Stimulated activated naive CD8-positive, alpha-beta T cell treated with anti-CD3 and anti-CD28 coated beads, Interleukin-15, amount 100 ng/mL, for 72 hours (primary cell): ENCODE results near the gene CHPF2.

Experiments
- ATAC-seq: fragments of 150-1000 bp; cut with Tn5 transposase; 2 replicates; pipeline ENCODE4 v1.10.0; 2021; ENCODE audit warnings: mild to moderate bottlenecking, moderate library complexity
- DNase-seq, 2 donors: peaks; one replicate each; pipeline ENCODE4 v3.0.0; 2021 to 2022
- H3K27ac Mint-ChIP-seq, 2 donors: one replicate each; pipeline ENCODE4 v1.8.0; 2022; ENCODE audit warnings: mild to moderate bottlenecking in 2 of 2, mixed read lengths in 2 of 2, moderate library complexity in 2 of 2
- H3K27me3 Mint-ChIP-seq: one replicate; pipeline ENCODE4 v1.8.0; 2022; ENCODE audit warnings: mixed read lengths
- H3K4me1 Mint-ChIP-seq: one replicate; pipeline ENCODE4 v1.8.0; 2022; ENCODE audit warnings: mild to moderate bottlenecking, mixed read lengths
- H3K4me3 Mint-ChIP-seq, 2 donors: one replicate each; pipeline ENCODE4 v1.8.0; 2022; ENCODE audit warnings: mild to moderate bottlenecking in 2 of 2, mixed read lengths in 2 of 2, moderate library complexity in 1 of 2
- H3K9me3 Mint-ChIP-seq, 2 donors: one replicate each; pipeline ENCODE4 v1.8.0; 2022; ENCODE audit warnings: mixed read lengths in 2 of 2

The CHPF2 gene

GRCh38 chr7:151255390-151255789, 23.1 kb downstream of the CHPF2 start:
- peaks cover 17% of the 10 kb centered on the region for H3K4me1 Mint-ChIP-seq
- H3K9me3 Mint-ChIP-seq: no peaks in the 10 kb centered on the region
- peaks cover 19% of the 10 kb centered on the region for H3K27me3 Mint-ChIP-seq
- DNase-seq (no peak), ATAC-seq (no peak)
- H3K27ac Mint-ChIP-seq: peak overlapping the region in 1 of 2 donors; percentile 89
- no peak overlapping the region for H3K4me3 Mint-ChIP-seq

- Mint-ChIP-seq H3K9me3 (no peaks in the 10 kb centered on the region), H3K27me3 (peaks cover 10% of the 10 kb centered on the region), H3K4me1 (peaks cover 6% of the 10 kb centered on the region), H3K4me3 (no peak overlapping the region), H3K27ac (no peak overlapping the region)
- ATAC-seq (no peak), DNase-seq (no peak)
These were observed 24.2 kb downstream of the CHPF2 start for GRCh38 chr7:151256410-151257045.

- H3K9me3 Mint-ChIP-seq: no peaks in the 10 kb centered on the region
- no peaks in the 10 kb centered on the region for H3K27me3 Mint-ChIP-seq
- H3K27ac Mint-ChIP-seq: peak overlapping the region in 1 of 2 donors; percentile 9
- no peak for DNase-seq
- no peaks in the 10 kb centered on the region for H3K4me1 Mint-ChIP-seq
- no peak overlapping the region for H3K4me3 Mint-ChIP-seq
- ATAC-seq: no peak
These were observed 25.7 kb downstream of the CHPF2 start for GRCh38 chr7:151257990-151258389.

GRCh38 chr7:151260471-151260870, 28.2 kb downstream of the CHPF2 start:
- Mint-ChIP-seq H3K27me3 (no peaks in the 10 kb centered on the region), H3K9me3 (no peaks in the 10 kb centered on the region), H3K4me3 (no peak overlapping the region), H3K4me1 (no peaks in the 10 kb centered on the region), H3K27ac (no peak overlapping the region)
- ATAC-seq: no peak
- DNase-seq: no peak

- H3K27ac Mint-ChIP-seq: no peak overlapping the region
- ATAC-seq (no peak), DNase-seq (no peak)
- H3K4me1 Mint-ChIP-seq: no peaks in the 10 kb centered on the region
- no peaks in the 10 kb centered on the region for H3K9me3 Mint-ChIP-seq
- H3K27me3 Mint-ChIP-seq: no peaks in the 10 kb centered on the region
- H3K4me3 Mint-ChIP-seq: no peak overlapping the region
These were observed 28.6 kb downstream of the CHPF2 start for GRCh38 chr7:151260883-151261282.

- no peaks in the 10 kb centered on the region for H3K27me3 Mint-ChIP-seq
- DNase-seq (no peak), ATAC-seq (no peak)
- H3K4me3 Mint-ChIP-seq: no peak overlapping the region
- no peaks in the 10 kb centered on the region for H3K9me3 Mint-ChIP-seq
- H3K4me1 Mint-ChIP-seq: no peaks in the 10 kb centered on the region
- H3K27ac Mint-ChIP-seq: no peak overlapping the region
These were observed 29.2 kb downstream of the CHPF2 start for GRCh38 chr7:151261529-151261928.

- Mint-ChIP-seq H3K9me3 (no peaks in the 10 kb centered on the region), H3K27me3 (no peaks in the 10 kb centered on the region), H3K27ac (no peak overlapping the region), H3K4me1 (no peaks in the 10 kb centered on the region), H3K4me3 (no peak overlapping the region)
- DNase-seq (no peak), ATAC-seq (no peak)
These were observed 32.3 kb downstream of the CHPF2 start for GRCh38 chr7:151264615-151265014.

- H3K9me3 Mint-ChIP-seq: no peaks in the 10 kb centered on the region
- ATAC-seq (no peak), DNase-seq (no peak)
- peak overlapping the region in 1 of 2 donors; percentile 28 for H3K27ac Mint-ChIP-seq
- no peak overlapping the region for H3K4me3 Mint-ChIP-seq
- H3K27me3 Mint-ChIP-seq: no peaks in the 10 kb centered on the region
- no peaks in the 10 kb centered on the region for H3K4me1 Mint-ChIP-seq
These were observed 33.2 kb downstream of the CHPF2 start for GRCh38 chr7:151265351-151265931.

GRCh38 chr7:151269511-151269910, 37.2 kb downstream of the CHPF2 start:
- H3K27me3 Mint-ChIP-seq: no peaks in the 10 kb centered on the region
- H3K4me1 Mint-ChIP-seq: peaks cover 29% of the 10 kb centered on the region
- DNase-seq: no peak
- ATAC-seq: no peak
- H3K9me3 Mint-ChIP-seq: no peaks in the 10 kb centered on the region
- H3K4me3 Mint-ChIP-seq: no peak overlapping the region
- H3K27ac Mint-ChIP-seq: no peak overlapping the region

GRCh38 chr7:151271699-151272355, 39.5 kb downstream of the CHPF2 start:
- no peak for DNase-seq
- Mint-ChIP-seq H3K27me3 (no peaks in the 10 kb centered on the region), H3K9me3 (no peaks in the 10 kb centered on the region), H3K27ac (peak overlapping the region in 1 of 2 donors; percentile 65), H3K4me3 (no peak overlapping the region), H3K4me1 (peaks cover 49% of the 10 kb centered on the region)
- ATAC-seq: peak; percentile 18

GRCh38 chr7:151272405-151272804, 40.1 kb downstream of the CHPF2 start:
- DNase-seq (no peak), ATAC-seq (no peak)
- Mint-ChIP-seq H3K9me3 (no peaks in the 10 kb centered on the region), H3K27ac (no peak overlapping the region), H3K4me1 (peaks cover 53% of the 10 kb centered on the region), H3K4me3 (no peak overlapping the region), H3K27me3 (no peaks in the 10 kb centered on the region)

- DNase-seq (no peak), ATAC-seq (no peak)
- H3K4me1 Mint-ChIP-seq: peaks cover 57% of the 10 kb centered on the region
- no peak overlapping the region for H3K4me3 Mint-ChIP-seq
- H3K9me3 Mint-ChIP-seq: no peaks in the 10 kb centered on the region
- no peak overlapping the region for H3K27ac Mint-ChIP-seq
- H3K27me3 Mint-ChIP-seq: no peaks in the 10 kb centered on the region
These were observed 40.6 kb downstream of the CHPF2 start for GRCh38 chr7:151272877-151273276.

GRCh38 chr7:151273651-151274390, 41.5 kb downstream of the CHPF2 start:
- ATAC-seq: no peak
- DNase-seq: no peak
- no peak overlapping the region for H3K4me3 Mint-ChIP-seq
- no peaks in the 10 kb centered on the region for H3K9me3 Mint-ChIP-seq
- H3K4me1 Mint-ChIP-seq: peaks cover 57% of the 10 kb centered on the region
- peaks cover 4% of the 10 kb centered on the region for H3K27me3 Mint-ChIP-seq
- no peak overlapping the region for H3K27ac Mint-ChIP-seq

GRCh38 chr7:151274396-151274795, 42.1 kb downstream of the CHPF2 start:
- Mint-ChIP-seq H3K9me3 (no peaks in the 10 kb centered on the region), H3K27ac (no peak overlapping the region), H3K4me3 (no peak overlapping the region), H3K27me3 (peaks cover 10% of the 10 kb centered on the region), H3K4me1 (peaks cover 57% of the 10 kb centered on the region)
- ATAC-seq (no peak), DNase-seq (no peak)

GRCh38 chr7:151274936-151275812, 42.9 kb downstream of the CHPF2 start:
- Mint-ChIP-seq H3K27me3 (peaks cover 16% of the 10 kb centered on the region), H3K9me3 (no peaks in the 10 kb centered on the region), H3K4me3 (peak overlapping the region; percentile 77 to 79), H3K27ac (no peak overlapping the region), H3K4me1 (peaks cover 57% of the 10 kb centered on the region)
- DNase-seq: no peak
- no peak for ATAC-seq
